Measurements from ENCODE around the gene POLD2.

Gene POLD2

GRCh38 chr7:44097064-44097932 lies 26.1 kb downstream of the POLD2 start:
- no peak overlapping the region for H3K4me3 ChIP-seq (ENCODE audit: low read depth, low read length)
- no peak for TF ChIP-seq CTCF (IDR thresholded peaks at IDR 0.05; ENCODE audit: low read depth, low read length, missing control alignments)
- DNase-seq (ENCODE audit: low read depth) = no peak

GRCh38 chr7:44096326-44096881 lies 26.9 kb downstream of the POLD2 start:
- no peak for TF ChIP-seq CTCF (IDR thresholded peaks at IDR 0.05; ENCODE audit: low read depth, low read length, missing control alignments)
- H3K4me3 ChIP-seq (ENCODE audit: low read depth, low read length) = no peak overlapping the region
- DNase-seq (ENCODE audit: low read depth) = no peak

GRCh38 chr7:44095781-44096180 lies 27.6 kb downstream of the POLD2 start:
- no peak overlapping the region for H3K4me3 ChIP-seq (ENCODE audit: low read depth, low read length)
- TF ChIP-seq CTCF (IDR thresholded peaks at IDR 0.05; ENCODE audit: low read depth, low read length, missing control alignments) = no peak
- DNase-seq (ENCODE audit: low read depth) = no peak

- H3K4me3 ChIP-seq (ENCODE audit: low read depth, low read length) = no peak overlapping the region
- no peak for TF ChIP-seq CTCF (IDR thresholded peaks at IDR 0.05; ENCODE audit: low read depth, low read length, missing control alignments)
- DNase-seq (ENCODE audit: low read depth) = no peak
Measured at GRCh38 chr7:44094883-44095592, 28.3 kb downstream of the POLD2 start.

GRCh38 chr7:44094365-44094764 lies 29.0 kb downstream of the POLD2 start:
- DNase-seq (ENCODE audit: low read depth) = no peak
- H3K4me3 ChIP-seq (ENCODE audit: low read depth, low read length) = no peak overlapping the region
- TF ChIP-seq CTCF (IDR thresholded peaks at IDR 0.05; ENCODE audit: low read depth, low read length, missing control alignments) = no peak

GRCh38 chr7:44093102-44093641 lies 30.2 kb downstream of the POLD2 start:
- no peak overlapping the region for H3K4me3 ChIP-seq (ENCODE audit: low read depth, low read length)
- TF ChIP-seq CTCF (IDR thresholded peaks at IDR 0.05; ENCODE audit: low read depth, low read length, missing control alignments) = no peak
- no peak for DNase-seq (ENCODE audit: low read depth)

Measured in GM12864 (cell line).